BJ (cell line): Measurements from ENCODE around the gene SBF1. TPM values are rescaled to one million over a fixed set of nuclear protein-coding genes. Genes with fewer than 3 reads are reported as not detected.
"Not testable (repeated sequence)": the region's sequence is repeated elsewhere in the genome, so short reads cannot be mapped to it uniquely, and the experiment has no call there.

Source experiments
- CTCF ChIA-PET: fragments of 350-600 bp; formaldehyde crosslinking; extraction: SDS; loops from one replicate; lab custom pipeline; 2021; ENCODE audit warnings: antibody characterized with exemption, inconsistent platforms; lab: Yijun Ruan, JAX
- POLR2A ChIA-PET: fragments of 300-600 bp; sonication (Branson Sonifier 250); formaldehyde crosslinking; extraction: SDS; loops from one replicate; lab custom pipeline; 2021; ENCODE audit warnings: antibody characterized with exemption; lab: Charles Lee
- DNase-seq: peaks from one replicate; pipeline ENCODE4 v3.0.0-alpha.2; 2011; ENCODE audit warnings: low read depth
- H3K27me3 ChIP-seq: 2 replicates; pipeline ENCODE4 v1.6.0; 2011; ENCODE audit warnings: low read length; ENCODE audit not compliant: control insufficient read depth, insufficient read depth
- H3K36me3 ChIP-seq: 2 replicates; pipeline ENCODE4 v1.5.1; 2011; ENCODE audit warnings: low read length; ENCODE audit not compliant: control insufficient read depth, insufficient read depth
- H3K4me3 ChIP-seq: 2 replicates; pipeline ENCODE4 v1.5.1; 2011; ENCODE audit warnings: low read depth, mild to moderate bottlenecking, control low read depth, low read length
- CTCF ChIP-seq: IDR thresholded peaks from 2 replicates; pipeline ENCODE4 v1.5.1; 2011; ENCODE audit warnings: low read depth, mild to moderate bottlenecking, control low read depth, inconsistent platforms, low read length, moderate library complexity; ENCODE audit not compliant: insufficient read depth
- polyA plus RNA-seq: library from polyadenylated mRNA; depleted of rRNA; stranded (reverse); fragments of >200 nt; gene quantifications from 2 replicates; pipeline ENCODE4 v1.2.3, GENCODE V29; 2011

SBF1 gene
- polyA plus RNA-seq, 1 experiment: 34.7 TPM

GRCh38 chr22:50522208-50522805 is 47.5 kb upstream of the SBF1 start:
- ChIA-PET POLR2A (no interaction called here), CTCF (no interaction called here)
- H3K4me3 ChIP-seq: no peak overlapping the region
- no peak for TF ChIP-seq CTCF
- H3K36me3 ChIP-seq: peaks cover 31% of the 10 kb centered on the region
- H3K27me3 ChIP-seq: no peaks in the 10 kb centered on the region
- no peak for DNase-seq

GRCh38 chr22:50521710-50522109 is 46.9 kb upstream of the SBF1 start:
- Histone ChIP-seq H3K27me3 (no peaks in the 10 kb centered on the region), H3K4me3 (no peak overlapping the region), H3K36me3 (peaks cover 31% of the 10 kb centered on the region)
- CTCF ChIA-PET: interaction anchor here (0.6 kb wide), 1 partner anchor 19 kb away, joined by 3 read pairs; no protein-coding TSS in a partner anchor
- POLR2A ChIA-PET: interaction anchor here (0.5 kb wide), 1 partner anchor 14 kb away, joined by 3 read pairs; the partner anchor contains the start of gene LMF2
- no peak for TF ChIP-seq CTCF
- no peak for DNase-seq

- no peak for DNase-seq
- CTCF ChIA-PET: interaction anchor here (0.6 kb wide), 1 partner anchor 20 kb away, joined by 3 read pairs; no protein-coding TSS in a partner anchor
- Histone ChIP-seq H3K27me3 (no peaks in the 10 kb centered on the region), H3K36me3 (peaks cover 33% of the 10 kb centered on the region), H3K4me3 (no peak overlapping the region)
- POLR2A ChIA-PET: interaction anchor here (0.5 kb wide), 1 partner anchor 13 kb away, joined by 3 read pairs; the partner anchor contains the start of gene LMF2
- TF ChIP-seq CTCF: no peak
Observed at GRCh38 chr22:50520826-50521453, 46.1 kb upstream of the SBF1 start.

GRCh38 chr22:50520184-50520583 is 45.3 kb upstream of the SBF1 start:
- H3K4me3 ChIP-seq, DNase-seq, H3K27me3 ChIP-seq, CTCF ChIA-PET, POLR2A ChIA-PET: not testable (repeated sequence)
- H3K36me3 ChIP-seq: peaks cover 33% of the 10 kb centered on the region

- Histone ChIP-seq H3K4me3 (no peak overlapping the region), H3K36me3 (peaks cover 33% of the 10 kb centered on the region), H3K27me3 (no peaks in the 10 kb centered on the region)
- no peak for TF ChIP-seq CTCF
- CTCF ChIA-PET: interaction anchor here (1.3 kb wide), 1 partner anchor 26 kb away, joined by 3 read pairs; the partner anchor contains the start of gene KLHDC7B
- DNase-seq: no peak
- POLR2A ChIA-PET: no interaction called here
Observed at GRCh38 chr22:50519151-50519550, 44.3 kb upstream of the SBF1 start.
